Nephron progenitor cell (in vitro differentiated cells): ENCODE data around the gene OSTC.

Source experiments
- DNase-seq: peaks from one replicate; pipeline ENCODE4 v3.0.0; 2021
- H3K27ac Mint-ChIP-seq: 2 replicates; pipeline ENCODE4 v1.8.0; 2021; ENCODE audit warnings: mild to moderate bottlenecking, moderate library complexity, mixed read lengths
- H3K27me3 Mint-ChIP-seq: 2 replicates; pipeline ENCODE4 v1.8.0; 2021; ENCODE audit warnings: mild to moderate bottlenecking, low read depth, mixed read lengths; ENCODE audit not compliant: poor library complexity
- H3K36me3 Mint-ChIP-seq: 2 replicates; pipeline ENCODE4 v1.8.0; 2021; ENCODE audit warnings: low read depth, mixed read lengths
- H3K4me1 Mint-ChIP-seq: 2 replicates; pipeline ENCODE4 v1.8.0; 2021; ENCODE audit warnings: mixed read lengths
- H3K4me3 Mint-ChIP-seq: 2 replicates; pipeline ENCODE4 v1.8.0; 2021; ENCODE audit warnings: mild to moderate bottlenecking, moderate library complexity, mixed read lengths
- H3K9me3 Mint-ChIP-seq: 2 replicates; pipeline ENCODE4 v1.8.0; 2021; ENCODE audit warnings: mild to moderate bottlenecking, moderate library complexity, mixed read lengths
- CTCF ChIP-seq: fragments of 200-600 bp; sonication (generic); IDR thresholded peaks from 2 replicates; pipeline ENCODE4 v1.5.0; 2021; ENCODE audit warnings: antibody characterized with exemption

Gene OSTC

GRCh38 chr4:108714880-108715279 lies 64.5 kb downstream of the OSTC start:
- Mint-ChIP-seq H3K36me3 (no peaks in the 10 kb centered on the region), H3K4me1 (peaks cover 13% of the 10 kb centered on the region), H3K9me3 (no peaks in the 10 kb centered on the region), H3K27ac (no peak overlapping the region), H3K27me3 (peaks cover 6% of the 10 kb centered on the region), H3K4me3 (no peak overlapping the region)
- TF ChIP-seq CTCF, result no peak
- no peak for DNase-seq

- Mint-ChIP-seq H3K9me3 (no peaks in the 10 kb centered on the region), H3K27ac (no peak overlapping the region), H3K27me3 (peaks cover 2% of the 10 kb centered on the region), H3K4me1 (peaks cover 13% of the 10 kb centered on the region), H3K36me3 (no peaks in the 10 kb centered on the region), H3K4me3 (no peak overlapping the region)
- no peak for TF ChIP-seq CTCF
- DNase-seq, result no peak
Measured at GRCh38 chr4:108716340-108716739, 65.9 kb downstream of the OSTC start.

GRCh38 chr4:108717386-108717785 lies 67.0 kb downstream of the OSTC start:
- no peaks in the 10 kb centered on the region for H3K36me3 Mint-ChIP-seq
- TF ChIP-seq CTCF, result no peak
- H3K27me3 Mint-ChIP-seq, result peaks cover under 1% of the 10 kb centered on the region
- no peak for DNase-seq
- no peak overlapping the region for H3K27ac Mint-ChIP-seq
- peaks cover 13% of the 10 kb centered on the region for H3K4me1 Mint-ChIP-seq
- no peak overlapping the region for H3K4me3 Mint-ChIP-seq
- H3K9me3 Mint-ChIP-seq, result peaks cover 3% of the 10 kb centered on the region
